CD1c-positive myeloid dendritic cell (primary cell): Measurements from ENCODE around the gene ABCC8.

Experiments used
- DNase-seq: peaks from one replicate; pipeline ENCODE4 v3.0.0-alpha.2; 2016; ENCODE audit errors: extremely low spot score

ABCC8 gene

DNA sequence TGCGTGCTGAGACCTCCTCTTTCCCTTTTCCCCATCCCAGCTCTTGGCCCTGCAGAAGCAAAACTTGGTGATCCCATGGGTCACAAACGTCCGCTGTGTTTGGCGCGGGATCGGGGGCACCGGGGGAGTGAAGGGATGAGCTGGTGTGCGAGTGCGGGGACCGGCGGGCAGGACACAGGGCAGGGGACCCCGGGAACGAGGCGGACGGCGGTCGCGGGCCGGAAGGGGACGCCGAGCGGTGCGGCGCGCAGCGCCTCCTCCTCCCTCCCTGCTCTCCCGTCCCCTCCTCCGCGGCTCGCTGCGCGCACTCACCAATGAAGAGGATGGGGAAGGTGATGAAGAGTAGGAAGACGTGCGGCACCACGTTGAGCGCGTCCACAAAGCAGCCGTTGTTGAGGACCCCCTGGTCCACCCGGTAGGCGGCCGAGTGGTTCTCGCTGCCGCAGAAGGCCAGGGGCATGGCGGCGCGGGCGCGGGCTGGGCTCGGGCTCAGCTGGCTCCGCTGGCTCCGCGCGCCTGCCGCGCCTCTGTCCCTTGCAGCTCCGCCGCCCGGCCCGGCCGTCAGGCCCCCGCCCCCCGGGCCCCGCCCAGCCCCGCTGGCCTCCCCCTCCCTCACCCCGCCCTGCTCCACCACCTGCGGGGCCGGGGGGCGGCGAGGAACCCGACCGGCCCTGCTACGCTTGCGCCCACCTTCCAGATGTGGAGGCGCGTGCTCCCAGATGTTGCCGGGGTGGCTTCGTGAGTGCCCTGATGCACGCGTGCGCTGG lies at the start of gene ABCC8:
ABCC8 (minus strand) TSS at position 529 of the 767 bp plus-strand sequence; CDS start at position 460, 69 bp downstream.
- no peak for DNase-seq

DNA sequence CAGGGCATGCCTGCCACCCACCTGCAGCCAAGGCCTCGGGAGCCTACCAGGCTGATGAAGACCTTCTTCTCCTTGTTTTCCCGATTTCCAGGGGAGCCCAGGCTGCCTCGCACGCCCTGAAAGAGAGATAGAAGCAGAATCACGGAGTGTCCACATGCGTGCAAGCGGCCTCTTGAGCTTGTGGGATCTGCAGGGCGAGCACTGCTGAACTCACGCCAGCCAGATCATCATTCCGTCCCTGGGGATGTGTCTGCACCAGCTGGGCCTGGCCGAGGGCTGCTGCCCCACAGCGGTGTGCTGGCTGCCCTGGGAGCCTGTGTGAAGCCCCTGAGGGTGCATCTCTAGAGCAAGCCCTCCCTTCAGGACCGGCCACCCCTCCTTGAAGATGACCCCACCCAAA lies 49.7 kb upstream of the ABCC8 start:
- DNase-seq = no peak

DNA sequence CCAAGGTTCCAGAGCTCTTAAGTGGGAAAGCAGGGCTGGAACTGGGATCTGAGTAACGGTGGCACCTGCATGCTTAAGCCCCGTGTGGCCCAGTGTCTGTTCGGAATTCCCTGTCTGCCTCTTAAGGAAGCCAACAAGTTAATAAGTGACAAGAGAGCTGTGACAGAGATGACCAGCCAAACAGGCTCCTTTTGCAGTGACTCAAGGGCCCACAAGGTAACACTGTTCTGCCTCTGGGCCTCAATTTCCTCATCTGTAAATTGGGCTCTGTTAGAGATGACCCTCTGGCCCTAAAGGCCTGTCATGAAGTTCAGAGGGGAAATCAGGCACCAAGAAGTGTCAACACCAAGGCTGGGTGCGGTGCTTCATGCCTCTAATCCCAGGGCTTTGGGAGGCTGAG lies 48.9 kb upstream of the ABCC8 start:
- DNase-seq = no peak

DNA sequence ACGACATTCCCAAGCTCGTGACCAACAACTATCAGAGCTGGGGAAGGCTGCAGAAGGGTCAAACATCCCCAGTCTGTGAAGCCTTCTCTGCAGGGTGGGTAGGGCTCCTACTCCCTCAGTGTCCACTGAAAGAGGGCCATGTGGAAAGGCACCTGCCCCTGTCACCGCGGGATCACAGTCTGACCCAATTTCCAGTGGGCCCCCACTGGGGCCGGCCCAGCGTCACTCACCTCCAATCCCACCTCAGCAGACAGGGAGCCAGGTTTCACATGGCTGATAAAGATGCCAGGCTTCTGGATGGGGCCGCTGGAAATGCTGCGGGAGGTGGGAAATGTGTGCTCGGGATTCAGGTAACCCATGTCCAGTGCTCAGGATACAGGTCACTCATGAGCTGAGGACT lies 47.6 kb upstream of the ABCC8 start:
- no peak for DNase-seq

DNA sequence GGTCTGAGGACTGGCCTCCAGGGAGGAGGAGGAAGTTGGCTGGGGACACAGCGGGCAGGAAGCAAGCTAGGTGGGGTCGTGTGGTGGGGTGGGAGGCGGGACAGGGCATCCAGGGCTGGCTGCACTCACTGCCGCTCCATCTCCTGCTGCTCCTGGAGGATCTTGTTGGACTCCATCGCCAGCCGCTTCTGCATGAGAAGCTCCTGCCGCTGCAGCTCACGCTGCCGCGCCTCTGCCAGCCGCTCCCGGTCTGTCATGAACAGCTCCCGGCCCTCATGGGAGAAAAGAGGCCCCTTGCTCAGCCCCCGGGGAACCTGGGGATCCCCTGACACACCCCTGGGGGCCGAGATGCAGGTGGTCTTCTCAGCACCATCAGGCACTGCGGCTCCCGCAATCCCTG lies 46.0 kb upstream of the ABCC8 start:
- DNase-seq = no peak

DNA sequence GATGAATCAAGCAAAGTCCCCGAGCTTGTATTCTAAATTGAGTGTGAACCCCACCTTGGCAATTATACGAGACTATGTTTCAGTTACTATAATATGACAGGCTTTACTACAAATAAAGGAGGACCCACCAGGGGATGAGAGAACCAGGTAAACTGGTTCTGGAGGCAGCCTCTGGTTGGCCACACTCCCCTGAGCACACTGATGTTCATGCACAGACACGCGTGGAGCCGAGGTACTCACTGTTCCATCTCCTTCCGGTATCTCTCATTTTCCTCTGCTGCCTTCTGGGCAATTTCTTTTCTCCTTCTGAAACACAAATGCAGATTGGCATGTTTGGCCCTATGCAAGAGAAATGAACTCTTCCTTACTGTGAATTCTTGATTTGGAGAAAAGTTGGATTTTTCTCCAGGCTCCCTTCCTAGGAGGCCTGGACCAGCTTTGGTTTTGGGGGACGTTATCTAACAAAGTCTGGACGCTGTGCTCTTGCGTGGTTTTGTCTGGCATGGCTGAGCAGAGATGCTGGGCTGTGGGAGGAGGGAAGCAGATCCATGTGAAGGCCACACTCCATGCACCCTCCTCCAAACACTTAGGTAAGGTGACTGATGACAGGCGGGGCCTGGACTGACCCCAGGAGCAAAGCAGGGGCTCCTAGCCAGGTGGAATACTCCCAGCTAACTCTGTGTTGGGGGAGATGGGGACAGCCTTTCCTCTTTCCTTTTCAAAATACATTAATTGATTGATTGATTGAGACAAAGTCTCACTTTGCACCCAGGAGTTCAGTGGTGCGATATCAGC lies 44.7 kb upstream of the ABCC8 start:
- DNase-seq = no peak

DNA sequence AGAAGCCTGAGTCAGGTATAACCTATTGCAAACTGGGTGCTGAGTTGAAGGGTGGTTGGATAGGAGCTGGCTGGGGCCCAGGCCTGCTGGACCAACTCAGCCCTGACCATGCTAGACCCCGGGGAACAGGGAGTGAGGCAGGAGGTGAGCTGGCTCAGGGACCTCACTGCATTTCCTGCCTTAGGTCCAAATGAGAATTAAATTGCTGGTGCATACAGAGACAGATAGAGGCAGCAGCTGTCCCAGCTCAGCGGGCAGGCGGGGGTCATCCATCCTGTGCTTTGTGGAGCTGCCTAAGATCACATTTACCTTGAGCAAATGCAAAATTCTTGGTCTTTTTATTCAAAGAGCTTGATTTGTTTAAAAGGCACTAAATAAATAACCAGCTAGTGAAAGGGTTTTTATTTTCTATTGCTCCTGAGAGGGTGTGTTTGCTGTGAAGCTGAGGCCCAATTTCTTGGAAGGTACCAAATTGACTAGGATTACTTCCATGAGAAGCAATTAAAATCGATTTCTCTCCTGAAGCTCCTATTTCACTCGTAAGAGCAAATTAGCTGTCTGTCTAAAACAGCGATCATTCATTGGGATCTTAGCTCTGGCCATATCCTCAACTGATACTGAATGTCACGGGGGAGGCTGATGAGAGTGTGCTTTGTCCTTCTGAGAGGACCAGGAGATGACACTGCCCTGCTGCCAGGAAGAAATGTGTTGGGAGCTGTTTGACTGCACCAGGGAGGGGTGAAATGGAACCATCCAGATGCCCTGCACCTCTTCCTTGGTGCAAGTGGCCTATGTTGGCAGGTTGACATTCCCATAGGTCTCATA lies 42.6 kb upstream of the ABCC8 start:
- no peak for DNase-seq

DNA sequence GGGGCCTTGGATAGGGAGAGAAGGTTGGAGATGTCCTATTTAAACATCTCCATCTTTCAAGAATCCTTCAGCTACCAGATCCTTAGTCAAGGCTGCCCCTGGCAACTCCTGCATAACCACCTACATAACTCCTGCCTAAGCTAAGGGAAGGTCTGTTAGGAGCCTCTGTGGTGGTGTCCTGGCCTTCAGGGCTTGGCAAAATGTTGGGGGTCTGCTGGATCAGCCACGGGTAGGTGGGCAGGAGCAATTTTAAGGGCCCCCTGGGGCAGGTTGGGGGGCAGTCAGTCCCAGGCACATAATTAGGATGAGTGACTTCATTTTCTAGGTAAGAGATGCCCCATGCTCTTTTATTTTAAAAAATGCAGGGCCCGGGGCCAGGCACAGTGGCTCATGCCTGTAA lies 41.7 kb upstream of the ABCC8 start:
- no peak for DNase-seq

DNA sequence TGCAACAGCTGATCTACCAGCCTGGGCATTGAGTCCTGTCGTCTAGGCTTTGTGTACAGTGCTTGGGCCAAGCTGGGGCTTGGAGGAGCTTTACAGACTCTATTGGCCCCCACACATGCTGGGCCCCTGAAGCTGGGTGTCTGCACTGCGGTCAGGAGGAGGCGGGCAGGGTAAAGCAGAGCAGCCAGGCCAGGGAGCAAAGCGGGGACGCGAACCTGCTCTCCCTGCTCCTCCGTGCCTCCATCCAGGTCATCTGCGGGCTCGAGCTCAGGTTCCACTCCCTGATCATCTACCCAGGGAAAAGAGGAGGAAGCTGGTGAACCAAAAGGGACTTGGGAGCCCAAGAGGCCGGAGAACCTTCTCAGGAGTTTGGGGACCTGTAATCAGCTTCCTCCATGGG lies 40.5 kb upstream of the ABCC8 start:
- DNase-seq = no peak

DNA sequence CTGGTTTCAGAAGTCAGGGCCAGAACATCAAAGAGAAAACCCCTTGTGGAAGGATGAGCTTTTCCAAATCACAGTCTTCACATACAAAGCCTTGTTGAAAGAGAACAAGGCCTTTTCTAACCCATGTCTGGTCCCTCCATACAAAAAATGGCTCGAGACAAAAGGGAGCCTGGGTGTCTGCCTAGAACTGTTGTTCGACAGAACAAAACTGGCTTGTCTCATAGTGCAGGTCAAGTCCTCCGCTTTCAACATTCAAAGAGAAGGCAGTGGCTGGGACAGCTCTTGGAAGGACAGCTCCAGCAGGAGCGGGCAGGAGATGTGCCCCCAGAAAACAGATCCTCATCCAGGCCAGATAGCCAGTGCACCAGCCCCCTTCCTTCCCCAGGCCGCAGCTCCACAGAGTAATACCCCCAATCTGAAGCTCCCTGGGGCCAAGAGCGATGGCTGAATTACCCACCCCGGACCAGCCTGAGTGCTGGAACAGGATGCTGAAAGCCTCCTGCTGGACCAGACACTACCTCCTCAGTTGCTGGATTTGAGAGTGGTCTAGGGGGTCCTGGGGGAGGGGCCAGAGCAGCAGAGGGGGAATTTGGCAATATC lies 40.0 kb upstream of the ABCC8 start:
- no peak for DNase-seq

DNA sequence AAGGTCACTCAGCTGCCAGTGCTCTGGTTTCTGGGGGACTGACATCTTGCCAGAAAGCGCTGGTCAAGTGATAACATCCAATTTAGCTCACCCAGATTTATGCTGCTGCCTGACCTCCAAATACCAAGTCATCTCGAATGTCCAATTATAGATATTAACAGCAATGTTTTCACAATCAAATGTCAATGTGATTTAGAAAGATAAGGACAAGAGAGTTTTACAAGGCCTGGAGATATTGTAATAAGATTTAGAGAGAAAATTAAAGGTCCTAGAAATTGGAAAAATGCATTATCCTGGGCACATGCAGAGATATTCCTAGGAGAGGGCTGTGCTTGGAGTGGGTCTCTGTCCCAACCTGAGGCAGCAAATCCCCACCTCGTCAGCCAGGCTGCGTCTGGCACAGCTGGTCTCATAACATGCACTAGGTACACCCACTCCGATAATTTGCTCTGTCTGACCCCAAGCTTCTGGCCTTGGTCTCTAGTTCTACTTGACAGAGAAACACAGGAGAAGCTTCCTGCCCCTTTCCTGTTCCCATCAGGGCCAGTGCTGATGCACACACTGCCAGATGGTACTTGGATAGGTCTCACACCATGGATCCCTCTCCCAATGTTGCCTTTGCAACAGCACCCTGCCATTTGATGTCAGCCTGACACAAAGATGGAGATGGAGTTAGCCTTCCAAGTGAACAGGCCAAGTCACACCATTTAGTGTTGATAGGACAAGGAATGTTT lies 39.0 kb upstream of the ABCC8 start:
- DNase-seq = no peak

DNA sequence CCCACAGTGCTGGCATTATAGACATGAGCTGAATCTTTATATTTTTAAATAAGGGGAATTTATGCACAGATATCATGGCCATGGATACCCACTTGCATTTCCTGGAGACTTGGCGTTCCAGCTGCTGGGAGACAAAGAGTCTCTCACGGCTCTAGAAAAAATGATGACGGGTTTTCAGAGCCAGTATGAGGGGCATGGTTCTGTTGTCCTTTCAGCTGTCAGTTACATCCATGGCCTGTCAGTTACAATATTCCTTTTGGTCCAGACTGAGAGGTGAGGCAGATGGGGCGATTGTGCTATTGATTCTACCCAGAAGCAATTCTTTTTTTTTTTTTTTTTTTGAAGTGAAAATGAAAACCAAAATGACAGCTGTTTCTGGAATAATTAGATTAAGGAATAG lies 37.8 kb upstream of the ABCC8 start:
- no peak for DNase-seq

DNA sequence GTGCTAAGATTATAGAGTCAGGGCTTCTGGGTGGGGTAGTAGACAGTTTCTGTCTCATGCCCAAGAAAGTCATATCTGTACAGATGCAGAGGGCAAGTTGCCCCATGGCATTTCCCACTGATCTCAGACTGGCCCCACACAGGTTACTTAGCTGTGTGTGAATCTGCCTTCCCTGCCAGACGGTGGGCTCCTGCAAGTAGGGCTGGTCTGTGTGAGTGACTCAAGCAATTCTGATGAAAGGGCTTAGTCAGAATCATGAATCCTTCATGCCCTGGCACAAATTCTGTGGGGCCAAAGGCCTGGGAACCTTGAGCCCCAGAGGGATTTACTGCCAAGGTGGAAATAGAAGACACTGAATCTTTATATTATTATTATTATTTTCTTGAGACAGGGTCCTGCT lies 37.2 kb upstream of the ABCC8 start:
- no peak for DNase-seq

DNA sequence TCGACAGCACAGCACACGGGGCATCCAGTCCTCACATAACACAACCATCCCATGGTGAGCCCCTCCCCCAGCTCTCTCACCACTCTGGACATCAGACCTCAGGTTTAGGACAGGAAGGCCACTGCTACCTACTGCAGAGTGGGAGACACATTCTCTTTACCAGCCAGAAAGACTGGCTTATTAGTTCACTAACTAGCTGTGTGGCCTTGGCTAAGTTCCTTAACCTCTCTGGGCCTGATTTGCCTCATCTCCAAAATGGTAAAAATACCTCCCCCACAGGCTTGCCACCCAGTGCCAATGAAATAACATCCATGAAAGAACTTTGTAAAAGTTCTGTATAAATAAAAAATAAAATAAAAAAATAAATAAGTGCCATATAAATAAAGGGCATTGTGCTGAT lies 35.5 kb upstream of the ABCC8 start:
- no peak for DNase-seq

DNA sequence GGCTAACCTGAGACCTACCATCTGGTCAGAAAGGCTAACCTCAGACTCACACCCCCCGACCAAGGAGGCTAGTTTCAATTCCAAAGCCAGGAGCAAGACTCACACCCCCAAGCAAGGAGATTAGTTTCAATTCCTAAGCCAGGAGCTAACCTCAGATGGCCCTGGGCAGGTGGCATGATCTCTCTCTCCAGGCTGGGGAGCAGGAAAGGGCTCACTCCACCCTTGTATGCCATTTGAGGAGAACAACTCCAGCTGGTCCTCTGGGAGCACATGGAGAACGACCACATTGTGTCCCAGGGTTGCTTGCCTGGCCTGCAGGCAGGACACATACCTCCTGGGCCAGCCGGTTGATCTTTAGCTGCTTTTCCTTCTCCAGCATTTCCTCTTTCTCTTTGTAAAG lies 34.9 kb upstream of the ABCC8 start:
- DNase-seq = no peak

DNA sequence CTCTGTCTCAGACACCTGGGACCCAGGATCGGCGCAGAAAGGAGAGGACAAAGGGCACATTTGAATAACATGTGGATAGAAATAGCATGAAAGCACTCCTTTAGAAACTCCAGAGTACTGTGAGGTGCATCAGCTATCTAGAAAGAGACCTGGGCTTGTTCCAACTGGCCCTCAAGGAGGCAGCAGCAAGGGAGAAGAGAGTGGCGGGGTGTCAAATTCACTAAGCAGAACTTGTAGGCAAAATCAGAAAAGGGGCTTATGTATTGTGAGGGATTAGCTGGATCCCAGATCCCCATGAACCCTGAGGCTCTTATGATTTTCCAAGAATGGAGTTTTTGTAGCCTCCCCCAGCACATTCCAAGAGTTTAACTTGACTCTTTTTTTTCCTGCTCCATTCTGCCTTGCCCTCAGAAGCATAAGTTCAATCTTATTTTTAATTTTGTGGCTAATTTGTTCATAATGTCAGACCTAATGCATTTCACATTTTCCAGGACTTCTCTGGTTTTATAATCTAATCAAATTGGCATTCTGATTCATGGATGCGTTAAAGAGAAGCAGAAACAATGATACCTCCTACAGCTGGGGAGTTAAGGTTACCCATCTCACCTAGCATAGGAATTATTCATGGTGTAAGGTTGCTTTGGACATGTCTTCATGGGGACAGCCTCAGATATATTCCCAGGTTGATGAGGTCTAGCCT lies 34.0 kb upstream of the ABCC8 start:
- no peak for DNase-seq

DNA sequence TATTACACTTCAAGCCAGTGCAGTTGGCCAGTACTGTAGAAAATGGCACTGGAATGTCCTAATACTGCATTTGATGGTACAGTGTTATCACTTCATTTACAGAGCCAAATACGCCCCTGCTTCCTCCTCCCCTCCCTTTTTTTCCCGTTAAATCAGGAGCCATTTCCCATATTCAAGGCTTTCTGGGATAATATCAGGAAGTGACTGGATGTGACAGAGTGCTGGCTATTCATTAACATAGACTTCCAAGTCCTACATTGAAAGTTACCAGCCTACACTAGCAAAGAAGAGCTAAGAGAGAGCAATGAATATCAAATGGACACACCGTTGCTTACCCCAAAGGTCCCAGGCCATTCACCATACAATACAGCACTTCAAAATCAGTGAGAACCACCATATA lies 32.1 kb upstream of the ABCC8 start:
- no peak for DNase-seq

DNA sequence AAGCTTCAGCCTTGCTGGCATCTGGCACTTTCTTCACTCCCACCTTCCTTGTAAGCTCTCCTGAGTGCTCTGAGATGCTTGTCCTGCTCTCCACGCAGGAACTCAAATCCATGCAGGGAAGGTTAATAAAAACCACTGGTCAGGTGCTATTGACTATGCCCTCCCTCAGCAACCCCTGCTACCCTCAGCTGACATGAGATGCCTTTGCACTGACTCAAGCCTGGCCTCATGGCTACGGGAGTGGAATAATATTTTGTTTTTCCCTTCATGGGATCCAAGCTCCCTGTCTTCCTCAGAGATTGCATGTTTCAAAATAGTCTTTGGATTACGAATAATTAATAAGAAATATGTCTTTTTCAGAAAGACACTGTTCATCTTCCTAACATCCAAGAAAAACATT lies 31.7 kb upstream of the ABCC8 start:
- DNase-seq = no peak

DNA sequence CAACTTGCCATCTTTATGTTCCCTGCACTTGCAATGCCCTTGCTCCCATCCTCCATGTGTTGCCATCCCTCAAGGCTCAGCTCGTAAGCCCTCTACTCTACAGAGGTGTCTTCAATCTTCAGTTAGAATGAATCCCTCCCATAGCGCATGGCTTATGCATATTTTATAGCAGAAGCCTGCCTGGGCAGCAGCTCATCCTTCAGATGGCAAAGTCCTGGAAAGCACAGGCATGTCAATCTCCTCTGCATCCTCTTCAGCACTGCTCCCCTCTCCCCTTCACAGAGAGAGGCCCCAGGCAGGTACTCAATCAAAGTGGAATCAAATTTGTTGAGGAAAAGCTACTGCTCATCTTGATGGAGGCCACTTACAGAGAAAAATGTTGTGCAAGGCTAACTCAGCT lies 31.1 kb upstream of the ABCC8 start:
- DNase-seq = no peak

DNA sequence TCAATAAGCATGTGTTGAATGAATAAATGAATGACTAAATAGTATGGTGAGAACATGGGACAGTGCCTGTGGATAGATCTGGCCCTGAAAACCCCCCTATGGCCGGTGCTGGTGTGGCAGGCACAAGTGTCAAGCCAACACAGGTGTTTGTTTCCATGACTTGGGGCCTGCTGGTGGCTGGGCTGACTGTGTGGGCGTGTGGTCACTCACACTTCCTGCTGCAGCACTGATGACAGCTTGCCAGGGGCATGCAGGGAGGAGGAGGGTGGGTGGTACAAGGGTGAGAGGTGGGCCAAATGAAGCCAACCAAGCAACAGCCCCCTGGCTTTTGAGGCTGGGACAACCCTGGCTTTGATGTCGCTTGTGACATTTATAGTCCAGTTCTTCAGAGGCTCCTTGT lies 30.3 kb upstream of the ABCC8 start:
- peak; percentile 5 for DNase-seq

DNA sequence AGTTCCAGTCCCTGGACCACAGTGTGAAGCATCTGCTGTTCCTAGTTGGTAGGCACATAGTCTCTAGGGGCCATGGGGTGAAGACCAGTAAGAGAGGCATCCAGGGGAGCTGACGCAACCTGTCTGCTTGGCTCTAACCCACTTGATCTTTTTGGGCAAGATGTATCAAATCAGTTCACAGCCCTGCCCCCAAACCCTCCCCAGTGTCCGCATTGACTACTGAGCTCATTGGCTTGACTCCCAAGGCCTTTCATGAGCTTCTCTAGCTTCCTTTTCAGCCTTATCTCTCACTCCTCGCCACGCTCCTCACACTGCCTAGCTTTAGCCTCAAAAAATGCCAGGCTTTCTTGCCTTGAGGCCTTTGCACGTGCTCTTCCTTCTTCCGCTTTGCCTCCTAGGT lies 29.7 kb upstream of the ABCC8 start:
- no peak for DNase-seq
